Stomach (tissue), 9 donors: ENCODE data around the gene JAG2. TPM values are rescaled to one million over a fixed set of nuclear protein-coding genes. Genes with fewer than 3 reads are reported as not detected.

Experiments used
- DNase-seq, 2 donors: peaks; one replicate each; pipeline versions ENCODE4 v3.0.0 to v3.0.0-alpha.2; 2013 to 2019
- H3K27ac ChIP-seq, 5 donors: fragments of 200-600 bp in 4 of 5; sonication (generic) in 4 of 5; one replicate each; pipeline ENCODE4 v1.5.1; 2013 to 2019; ENCODE audit warnings: mild to moderate bottlenecking in 1 of 5, moderate library complexity in 1 of 5
- H3K27me3 ChIP-seq, 3 donors: fragments of 200-600 bp; sonication (generic); one replicate each; pipeline ENCODE4 v1.5.1; 2017 to 2019; ENCODE audit warnings: mixed run types in 1 of 3
- H3K36me3 ChIP-seq, 4 donors: fragments of 200-600 bp; sonication (generic); 1 replicate in 3 of 4; 2 replicates in 1 of 4; pipeline ENCODE4 v1.5.1; 2016 to 2019
- H3K4me1 ChIP-seq, 4 donors: fragments of 200-600 bp; sonication (generic); one replicate each; pipeline ENCODE4 v1.5.1; 2016 to 2019
- H3K4me3 ChIP-seq, 4 donors: fragments of 200-600 bp; sonication (generic) in 3 of 4; one replicate each; pipeline ENCODE4 v1.5.1; 2016 to 2019; ENCODE audit warnings: mild to moderate bottlenecking in 1 of 4
- H3K9me3 ChIP-seq, 4 donors: fragments of 200-600 bp; sonication (generic); one replicate each; pipeline ENCODE4 v1.5.1; 2016 to 2019
- CTCF ChIP-seq, 7 experiments: fragments of 450-650 bp in 4 of 7; fragments of 200-600 bp in 3 of 7; sonication (generic) in 3 of 7; IDR thresholded peaks; one replicate each; pipeline ENCODE4 v1.5.1; 2016 to 2019; ENCODE audit warnings: antibody characterized with exemption in 7 of 7, control low read depth in 2 of 7, mild to moderate bottlenecking in 1 of 7
- EP300 ChIP-seq: sonication (generic); formaldehyde crosslinking; IDR thresholded peaks from one replicate; pipeline ENCODE4 v1.6.1; 2017; ENCODE audit warnings: antibody characterized with exemption
- POLR2A ChIP-seq, 4 donors: fragments of 450-650 bp; IDR thresholded peaks; one replicate each; pipeline ENCODE4 v1.6.1; 2016; ENCODE audit warnings: antibody characterized with exemption in 4 of 4, control low read depth in 2 of 4, mild to moderate bottlenecking in 1 of 4, moderate library complexity in 1 of 4
- POLR2AphosphoS5 ChIP-seq, 3 donors: sonication (generic); formaldehyde crosslinking; IDR thresholded peaks; one replicate each; pipeline ENCODE4 v1.6.1; 2016; ENCODE audit warnings: antibody characterized with exemption in 3 of 3
- WGBS, 5 donors: extraction: QIAGEN DNeasy Blood & Tissue Kit in 3 of 5; methylation state at CpG; one replicate each; pipeline versions ENCODE4 v1.1.5 to v1.1.7; 2013 to 2018; 5-methylcytosine and 5-hydroxymethylcytosine counted together
- intact Hi-C: fragments of 100-400 bp; cut with DNase I; formaldehyde crosslinking; loops from one replicate; pipeline ENCODE4 v1.15.1; 2023; ENCODE audit warnings: low total_unique reads
- polyA plus RNA-seq, 3 donors: library from polyadenylated mRNA; stranded (reverse); fragments of 200-250 nt; gene quantifications; one replicate each; pipeline ENCODE4 v1.2.3, GENCODE V29; 2013
- total RNA-seq, 5 donors: library from RNA; depleted of rRNA; stranded (reverse); fragments of >200 nt; gene quantifications; one replicate each; pipeline versions ENCODE4 v1.1.0 to v1.2.3, GENCODE V29; 2014 to 2016
- donor health status: healthy with polysubstance abuse.
- donor health status: Bipolar disorder and iron deficiency.
- donor health status: healthy.

Gene JAG2
- total and polyA plus RNA-seq, 8 donors: 6.0 to 117 (median 15.6) TPM

GRCh38 chr14:105126126-105126980, 42.2 kb downstream of the JAG2 start:
- Histone ChIP-seq H3K4me3 (no peak overlapping the region), H3K4me1 (no peaks in the 10 kb centered on the region), H3K27me3 (peaks cover 0 to 66% (median 0%) of the 10 kb centered on the region in 3 donors), H3K27ac (no peak overlapping the region), H3K36me3 (no peaks in the 10 kb centered on the region), H3K9me3 (peaks cover 4 to 34% (median 19%) of the 10 kb centered on the region in 4 donors)
- intact Hi-C loops: no loop called here
- TF ChIP-seq POLR2A (IDR thresholded peaks at IDR 0.05): no peak
- TF ChIP-seq POLR2AphosphoS5 (IDR thresholded peaks at IDR 0.05): no peak
- TF ChIP-seq CTCF (IDR thresholded peaks at IDR 0.05): no peak
- DNase-seq: peak in 1 of 2 donors; percentile 17
- WGBS, 5 donors: 64 to 67% (median 65%) methylated on average over 22 of the region's 22 CpGs

- Histone ChIP-seq H3K27ac (no peak overlapping the region), H3K36me3 (no peaks in the 10 kb centered on the region), H3K9me3 (peaks cover 4 to 23% (median 20%) of the 10 kb centered on the region in 4 donors), H3K4me1 (no peaks in the 10 kb centered on the region), H3K27me3 (peaks cover 0 to 69% (median 0%) of the 10 kb centered on the region in 3 donors), H3K4me3 (no peak overlapping the region)
- intact Hi-C loops: no loop called here
- TF ChIP-seq EP300 (no peak), POLR2A (IDR thresholded peaks at IDR 0.05) (no peak), CTCF (IDR thresholded peaks at IDR 0.05) (no peak), POLR2AphosphoS5 (IDR thresholded peaks at IDR 0.05) (no peak)
- WGBS, 5 donors: 52 to 71% (median 66%) methylated on average over 5 of the region's 5 CpGs
- no peak for DNase-seq
These were observed 43.8 kb downstream of the JAG2 start for GRCh38 chr14:105124823-105125222.

- H3K27me3 ChIP-seq: peaks cover 0 to 67% (median 0%) of the 10 kb centered on the region in 3 donors
- H3K36me3 ChIP-seq: no peaks in the 10 kb centered on the region
- intact Hi-C loops: no loop called here
- no peak for DNase-seq
- WGBS, 5 donors: 46 to 61% (median 59%) methylated on average over 12 to 17 of the region's 17 CpGs
- H3K4me3 ChIP-seq: no peak overlapping the region
- no peak overlapping the region for H3K27ac ChIP-seq
- H3K4me1 ChIP-seq: peaks cover 0 to 2% (median 0%) of the 10 kb centered on the region in 4 donors
- peaks cover 4 to 23% (median 20%) of the 10 kb centered on the region in 4 donors for H3K9me3 ChIP-seq
- TF ChIP-seq EP300 (no peak), POLR2A (IDR thresholded peaks at IDR 0.05) (no peak), POLR2AphosphoS5 (IDR thresholded peaks at IDR 0.05) (no peak), CTCF (IDR thresholded peaks at IDR 0.05) (no peak)
These were observed 44.4 kb downstream of the JAG2 start for GRCh38 chr14:105123981-105124765.

- Histone ChIP-seq H3K36me3 (no peaks in the 10 kb centered on the region), H3K4me3 (no peak overlapping the region), H3K27ac (no peak overlapping the region), H3K9me3 (peaks cover 4 to 23% (median 20%) of the 10 kb centered on the region in 4 donors), H3K4me1 (peaks cover 0 to 5% (median 0%) of the 10 kb centered on the region in 4 donors), H3K27me3 (peaks cover 0 to 58% (median 0%) of the 10 kb centered on the region in 3 donors)
- no peak for DNase-seq
- no peak for TF ChIP-seq POLR2AphosphoS5 (IDR thresholded peaks at IDR 0.05)
- no peak for TF ChIP-seq CTCF (IDR thresholded peaks at IDR 0.05)
- no peak for TF ChIP-seq EP300
- TF ChIP-seq POLR2A (IDR thresholded peaks at IDR 0.05): no peak
- 81 to 88% (median 84%) methylated on average over 5 of the region's 5 CpGs for WGBS, 5 donors
- intact Hi-C loops: no loop called here
These were observed 45.4 kb downstream of the JAG2 start for GRCh38 chr14:105123064-105123665.
